ENCODE results near the gene COL17A1.

GRCh38 chr10:104081998-104082397 is 3.7 kb downstream of the COL17A1 start:
- TF ChIP-seq CTCF (conservative IDR thresholded peaks at IDR 0.05 in 1 of 2, IDR thresholded peaks at IDR 0.05 in 1 of 2; ENCODE audit: low read depth in 1 of 2, low read length in 2 of 2): no peak
- TF ChIP-seq EZH2 (IDR thresholded peaks at IDR 0.05; ENCODE audit: low read length, missing control alignments): no peak

Measured in fibroblast of lung (primary cell).